Loucy (cell line): ENCODE measurements around the gene CKLF.
"Not testable (repeated sequence)": the region's sequence is repeated elsewhere in the genome, so short reads cannot be mapped to it uniquely, and the experiment has no call there.

ENCODE experiments used
- H2AFZ ChIP-seq: fragments of 200-600 bp; sonication (generic); 2 replicates; pipeline ENCODE4 v1.6.0; 2016; ENCODE audit warnings: antibody characterized with exemption, mild to moderate bottlenecking, low read length, moderate library complexity
- H3F3A ChIP-seq: fragments of 200-600 bp; 2 replicates; pipeline ENCODE4 v1.6.0; 2016; ENCODE audit warnings: antibody characterized with exemption, low read depth, mild to moderate bottlenecking
- H3K27me3 ChIP-seq: fragments of 200-600 bp; sonication (generic); 2 replicates; pipeline ENCODE4 v1.6.1; 2014; ENCODE audit warnings: low read length, mild to moderate bottlenecking; ENCODE audit not compliant: insufficient read depth, poor library complexity, severe bottlenecking
- H3K36me3 ChIP-seq: fragments of 200-600 bp; sonication (generic); 2 replicates; pipeline ENCODE4 v1.6.1; 2016; ENCODE audit warnings: low read length; ENCODE audit not compliant: insufficient read depth
- H3K4me1 ChIP-seq: fragments of 200-600 bp; sonication (generic); 2 replicates; pipeline ENCODE4 v1.5.1; 2014; ENCODE audit warnings: low read length, mild to moderate bottlenecking; ENCODE audit not compliant: insufficient read depth, poor library complexity, severe bottlenecking
- H3K4me2 ChIP-seq: fragments of 200-600 bp; sonication (generic); 2 replicates; pipeline ENCODE4 v1.6.0; 2014; ENCODE audit warnings: antibody characterized with exemption, low read length, low read depth, mild to moderate bottlenecking; ENCODE audit not compliant: poor library complexity, severe bottlenecking
- H3K4me3 ChIP-seq: fragments of 200-600 bp; sonication (generic); 2 replicates; pipeline ENCODE4 v1.5.1; 2014; ENCODE audit warnings: low read length, mild to moderate bottlenecking, mixed read lengths; ENCODE audit not compliant: poor library complexity, severe bottlenecking
- H3K79me2 ChIP-seq: fragments of 200-600 bp; sonication (generic); 2 replicates; pipeline ENCODE4 v1.6.1; 2014; ENCODE audit warnings: low read length; ENCODE audit not compliant: insufficient read depth
- H3K9ac ChIP-seq: fragments of 200-600 bp; sonication (generic); 2 replicates; pipeline ENCODE4 v1.6.0; 2014; ENCODE audit warnings: mild to moderate bottlenecking, low read depth, low read length, moderate library complexity; ENCODE audit not compliant: poor library complexity, severe bottlenecking
- H3K9me2 ChIP-seq: fragments of 200-600 bp; sonication (generic); replicated peaks from 2 replicates; pipeline ENCODE4 v1.6.1; 2016; ENCODE audit warnings: low read depth, low read length, mixed read lengths
- H3K9me3 ChIP-seq: fragments of 200-600 bp; sonication (generic); 2 replicates; pipeline ENCODE4 v1.6.1; 2014; ENCODE audit warnings: mild to moderate bottlenecking, antibody characterized with exemption, low read length, low read depth; ENCODE audit not compliant: insufficient read depth
- H4K20me1 ChIP-seq: fragments of 200-600 bp; sonication (generic); 2 replicates; pipeline ENCODE4 v1.6.0; 2014; ENCODE audit warnings: antibody characterized with exemption, low read length, mild to moderate bottlenecking; ENCODE audit not compliant: insufficient read depth, poor library complexity, severe bottlenecking
- CTCF ChIP-seq: fragments of 200-600 bp; sonication (generic); conservative IDR thresholded peaks from 2 replicates; pipeline ENCODE4 v1.5.1; 2014; ENCODE audit warnings: mild to moderate bottlenecking, antibody characterized with exemption, low read length
- EZH2phosphoT487 ChIP-seq: fragments of 200-600 bp; IDR thresholded peaks from 2 replicates; pipeline ENCODE4 v1.6.1; 2018; ENCODE audit warnings: antibody characterized with exemption, mild to moderate bottlenecking, moderate library complexity, borderline replicate concordance

Gene CKLF

GRCh38 chr16:66594739-66595138, 42.4 kb downstream of the CKLF start:
- TF ChIP-seq EZH2phosphoT487: no peak
- no peak for TF ChIP-seq CTCF
- no peak overlapping the region for H3K4me2 ChIP-seq
- no peaks in the 10 kb centered on the region for H4K20me1 ChIP-seq
- no peaks in the 10 kb centered on the region; the same call in 1 of the 2 replicates for H3F3A ChIP-seq
- no peak overlapping the region for H3K4me3 ChIP-seq
- no peak overlapping the region for H2AFZ ChIP-seq
- H3K9me2 ChIP-seq: no peaks in the 10 kb centered on the region
- no peaks in the 10 kb centered on the region for H3K36me3 ChIP-seq
- H3K79me2 ChIP-seq: no peaks in the 10 kb centered on the region
- no peaks in the 10 kb centered on the region for H3K4me1 ChIP-seq
- H3K9me3 ChIP-seq: no peaks in the 10 kb centered on the region
- no peaks in the 10 kb centered on the region for H3K27me3 ChIP-seq
- H3K9ac ChIP-seq: no peak overlapping the region

DNA sequence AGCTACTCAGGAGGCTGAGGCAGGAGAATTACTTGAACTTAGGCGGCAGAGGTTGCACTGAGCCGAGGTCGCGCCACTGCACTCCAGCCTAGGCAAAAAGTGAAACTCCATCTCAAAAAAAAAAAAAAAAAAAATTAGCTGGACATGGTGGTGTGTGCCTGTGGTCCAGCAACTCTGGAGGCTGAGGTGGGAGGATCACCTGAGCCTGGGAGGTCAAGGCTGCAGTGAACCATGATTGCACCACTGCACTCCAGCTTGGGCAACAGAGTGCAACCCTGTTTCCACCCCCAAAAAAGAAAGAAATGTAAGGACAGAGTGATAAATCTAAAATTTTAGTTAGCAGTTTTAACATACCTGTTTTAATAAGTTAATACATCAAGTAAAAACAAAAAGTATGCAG, 44.2 kb downstream of the CKLF start:
- not testable (repeated sequence) for H3K9ac ChIP-seq, H4K20me1 ChIP-seq, H3K4me2 ChIP-seq, H3K36me3 ChIP-seq, H3K9me3 ChIP-seq, H3K79me2 ChIP-seq, H3K27me3 ChIP-seq, H3K4me3 ChIP-seq, H3F3A ChIP-seq, H2AFZ ChIP-seq, H3K4me1 ChIP-seq, H3K9me2 ChIP-seq

GRCh38 chr16:66596986-66597848, 44.8 kb downstream of the CKLF start:
- Histone ChIP-seq H3K4me3 (no peak overlapping the region), H4K20me1 (no peaks in the 10 kb centered on the region), H3K36me3 (no peaks in the 10 kb centered on the region), H3K4me1 (no peaks in the 10 kb centered on the region), H3K79me2 (no peaks in the 10 kb centered on the region), H2AFZ (peak overlapping the region; percentile 55; the same call in 1 of the 2 replicates), H3K9ac (no peak overlapping the region), H3K4me2 (no peak overlapping the region), H3K9me3 (peaks cover 6% of the 10 kb centered on the region; the same call in 1 of the 2 replicates), H3F3A (no peaks in the 10 kb centered on the region; the same call in 1 of the 2 replicates), H3K9me2 (no peaks in the 10 kb centered on the region), H3K27me3 (no peaks in the 10 kb centered on the region)
- no peak for TF ChIP-seq CTCF
- TF ChIP-seq EZH2phosphoT487: no peak

- Histone ChIP-seq H3K27me3 (no peaks in the 10 kb centered on the region), H3F3A (no peaks in the 10 kb centered on the region; the same call in 1 of the 2 replicates), H3K9me3 (peaks cover 6% of the 10 kb centered on the region; the same call in 1 of the 2 replicates), H4K20me1 (no peaks in the 10 kb centered on the region), H2AFZ (no peak overlapping the region), H3K9me2 (no peaks in the 10 kb centered on the region), H3K36me3 (no peaks in the 10 kb centered on the region), H3K4me2 (no peak overlapping the region), H3K9ac (no peak overlapping the region), H3K79me2 (no peaks in the 10 kb centered on the region), H3K4me3 (no peak overlapping the region), H3K4me1 (no peaks in the 10 kb centered on the region)
- TF ChIP-seq CTCF: no peak
- no peak for TF ChIP-seq EZH2phosphoT487
Measured at GRCh38 chr16:66598111-66598510, 45.7 kb downstream of the CKLF start.
